HepG2 (cell line): ENCODE results near the gene YBX2. TPM values are rescaled to one million over a fixed set of nuclear protein-coding genes. Genes with fewer than 3 reads are reported as not detected.

ENCODE experiments used
- AKAP8 ChIP-seq: sonication (generic); formaldehyde crosslinking; IDR thresholded peaks from 2 replicates; pipeline ENCODE4 v1.5.1; 2020; ENCODE audit warnings: mild to moderate bottlenecking, missing genetic modification reagents
- ARNTL ChIP-seq: sonication (generic); formaldehyde crosslinking; IDR thresholded peaks from 2 replicates; pipeline ENCODE4 v1.4.0; 2020; ENCODE audit warnings: mild to moderate bottlenecking, missing genetic modification reagents
- CHD4 ChIP-seq: fragments of 200-600 bp; sonication (generic); IDR thresholded peaks from 2 replicates; pipeline ENCODE4 v1.7.0; 2017; ENCODE audit warnings: mild to moderate bottlenecking, low read length, borderline replicate concordance
- KMT2B ChIP-seq: IDR thresholded peaks from 2 replicates; pipeline ENCODE4 v1.6.1; 2016; ENCODE audit warnings: missing genetic modification reagents, missing compliant biosample characterization
- MXD4 ChIP-seq: IDR thresholded peaks from 2 replicates; pipeline ENCODE4 v1.6.1; 2016; ENCODE audit warnings: mild to moderate bottlenecking, missing biosample characterization, missing genetic modification reagents
- MYNN ChIP-seq: sonication (generic); formaldehyde crosslinking; IDR thresholded peaks from 2 replicates; pipeline ENCODE4 v1.4.0; 2020; ENCODE audit warnings: mild to moderate bottlenecking, low read depth, missing genetic modification reagents
- PAF1 ChIP-seq: IDR thresholded peaks from 2 replicates; pipeline ENCODE4 v1.6.1; 2016; ENCODE audit warnings: missing genetic modification reagents, missing compliant biosample characterization
- RAD51 ChIP-seq: fragments of 450-650 bp; IDR thresholded peaks from 2 replicates; pipeline ENCODE4 v1.6.1; 2016; ENCODE audit warnings: borderline replicate concordance
- SOX6 ChIP-seq, 2 experiments: fragments of 450-650 bp in 1 of 2; sonication (generic) in 1 of 2; formaldehyde crosslinking in 1 of 2; IDR thresholded peaks; 2 replicates each; pipeline versions ENCODE4 v1.4.0 to v1.6.1; 2017 to 2020; ENCODE audit warnings: antibody characterized with exemption in 1 of 2, mild to moderate bottlenecking in 1 of 2, missing genetic modification reagents in 1 of 2
- TEAD2 ChIP-seq: sonication (generic); formaldehyde crosslinking; IDR thresholded peaks from 2 replicates; pipeline ENCODE4 v1.9.0; 2021; ENCODE audit warnings: missing genetic modification reagents
- ZFAT ChIP-seq: sonication (generic); formaldehyde crosslinking; conservative IDR thresholded peaks from 2 replicates; pipeline ENCODE4 v1.8.1; 2023; ENCODE audit warnings: missing genetic modification reagents, inconsistent platforms
- ZFP1 ChIP-seq: IDR thresholded peaks from 2 replicates; pipeline ENCODE4 v1.6.1; 2016
- ZNF792 ChIP-seq: IDR thresholded peaks from 2 replicates; pipeline ENCODE4 v1.6.1; 2016
- ZNF883 ChIP-seq: sonication (generic); formaldehyde crosslinking; IDR thresholded peaks from 2 replicates; pipeline ENCODE4 v1.5.1; 2020; ENCODE audit warnings: mild to moderate bottlenecking, missing genetic modification reagents; ENCODE audit errors: not compliant biosample characterization
- polyA plus RNA-seq, 8 experiments: library from polyadenylated mRNA; depleted of rRNA in 3 of 8; stranded (reverse) in 7 of 8; unstranded in 1 of 8; fragments of >200 nt; fragmentation: Illumina TruSeq in 4 of 8; extraction: Trizol in 4 of 8; gene quantifications; 2 replicates each; pipeline versions ENCODE4 v1.2.1 to v1.2.3, GENCODE V29; 2011 to 2016; ENCODE audit warnings: low read depth in 4 of 8, missing spikeins in 1 of 8, mixed read lengths in 1 of 8; ENCODE audit not compliant: insufficient read depth in 1 of 8
- total RNA-seq, 5 experiments: library from RNA; depleted of rRNA; stranded (reverse); fragments of >200 nt; fragmentation: Illumina TruSeq; extraction: Trizol; gene quantifications; 2 replicates each; pipeline ENCODE4 v1.2.3, GENCODE V29; 2016; ENCODE audit warnings: low read depth in 1 of 5
- TF ChIP-seq, protein P1 (sequence below), 2 experiments: fragments of 450-650 bp in 1 of 2; sonication (generic) in 1 of 2; formaldehyde crosslinking in 1 of 2; IDR thresholded peaks; 2 replicates each; pipeline versions ENCODE4 v1.6.1 to v1.8.0; 2016 to 2022; ENCODE audit warnings: antibody characterized with exemption in 1 of 2, mild to moderate bottlenecking in 1 of 2, missing genetic modification reagents in 1 of 2
- TF ChIP-seq, protein P2 (sequence below): sonication (generic); formaldehyde crosslinking; IDR thresholded peaks from 2 replicates; pipeline ENCODE4 v1.5.1; 2020; ENCODE audit warnings: mild to moderate bottlenecking, moderate library complexity, missing genetic modification reagents
- TF ChIP-seq, protein P3 (sequence below): IDR thresholded peaks from 2 replicates; pipeline ENCODE4 v1.6.1; 2016; ENCODE audit warnings: missing compliant biosample characterization, missing genetic modification reagents, borderline replicate concordance

The YBX2 gene
- total and polyA plus RNA-seq, 2 of the 13 experiments (the other 11 are each of a cell fraction or from before 2014, with no cell fraction given) = 0.12 to 0.22 TPM

DNA sequence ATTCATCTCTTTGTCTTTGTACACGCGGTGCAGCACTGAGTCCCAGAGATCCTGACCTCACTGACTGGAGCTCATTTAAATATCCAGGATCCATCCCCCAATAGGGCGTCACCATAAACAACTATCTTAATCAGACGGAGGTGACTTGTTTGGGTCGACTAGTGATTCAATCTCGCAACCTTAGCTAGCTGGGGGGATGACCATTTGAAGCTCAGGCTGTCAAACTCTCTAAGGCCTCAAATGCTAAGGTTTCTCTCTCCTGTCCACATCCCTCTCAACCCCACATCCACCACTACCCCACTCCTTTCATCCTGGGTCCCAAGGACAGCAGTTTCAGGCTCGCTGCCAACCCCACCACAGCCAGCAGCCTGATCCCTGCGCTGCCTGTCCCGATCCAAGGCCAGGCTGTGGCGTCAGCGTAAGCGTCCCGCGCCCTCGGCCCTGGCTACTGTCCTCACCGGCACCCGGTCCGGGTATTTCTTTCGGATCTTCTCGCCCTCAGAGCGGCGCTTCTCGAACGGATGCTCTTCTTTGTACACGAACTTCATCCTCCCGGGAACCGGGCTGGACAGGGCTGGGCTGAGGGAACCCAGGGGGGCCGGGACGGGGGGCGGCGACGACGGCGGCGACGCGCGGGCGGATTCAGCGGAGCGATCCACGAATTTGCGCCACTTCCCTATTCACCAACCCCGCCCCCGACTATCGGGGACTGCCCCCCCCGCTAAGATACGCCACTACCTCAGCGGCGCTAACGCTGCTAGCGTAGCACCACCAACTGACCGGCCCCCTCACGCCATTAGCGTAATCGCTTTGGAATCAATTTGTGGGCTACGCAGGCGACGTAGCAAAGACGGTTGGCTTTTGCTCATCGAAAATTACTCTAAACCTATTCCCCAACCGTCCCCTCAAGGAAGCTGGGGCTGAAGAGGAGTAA is 52.4 kb downstream of the YBX2 start, which contains the start of gene GABARAP (continued):
- TF ChIP-seq, protein P1, sequence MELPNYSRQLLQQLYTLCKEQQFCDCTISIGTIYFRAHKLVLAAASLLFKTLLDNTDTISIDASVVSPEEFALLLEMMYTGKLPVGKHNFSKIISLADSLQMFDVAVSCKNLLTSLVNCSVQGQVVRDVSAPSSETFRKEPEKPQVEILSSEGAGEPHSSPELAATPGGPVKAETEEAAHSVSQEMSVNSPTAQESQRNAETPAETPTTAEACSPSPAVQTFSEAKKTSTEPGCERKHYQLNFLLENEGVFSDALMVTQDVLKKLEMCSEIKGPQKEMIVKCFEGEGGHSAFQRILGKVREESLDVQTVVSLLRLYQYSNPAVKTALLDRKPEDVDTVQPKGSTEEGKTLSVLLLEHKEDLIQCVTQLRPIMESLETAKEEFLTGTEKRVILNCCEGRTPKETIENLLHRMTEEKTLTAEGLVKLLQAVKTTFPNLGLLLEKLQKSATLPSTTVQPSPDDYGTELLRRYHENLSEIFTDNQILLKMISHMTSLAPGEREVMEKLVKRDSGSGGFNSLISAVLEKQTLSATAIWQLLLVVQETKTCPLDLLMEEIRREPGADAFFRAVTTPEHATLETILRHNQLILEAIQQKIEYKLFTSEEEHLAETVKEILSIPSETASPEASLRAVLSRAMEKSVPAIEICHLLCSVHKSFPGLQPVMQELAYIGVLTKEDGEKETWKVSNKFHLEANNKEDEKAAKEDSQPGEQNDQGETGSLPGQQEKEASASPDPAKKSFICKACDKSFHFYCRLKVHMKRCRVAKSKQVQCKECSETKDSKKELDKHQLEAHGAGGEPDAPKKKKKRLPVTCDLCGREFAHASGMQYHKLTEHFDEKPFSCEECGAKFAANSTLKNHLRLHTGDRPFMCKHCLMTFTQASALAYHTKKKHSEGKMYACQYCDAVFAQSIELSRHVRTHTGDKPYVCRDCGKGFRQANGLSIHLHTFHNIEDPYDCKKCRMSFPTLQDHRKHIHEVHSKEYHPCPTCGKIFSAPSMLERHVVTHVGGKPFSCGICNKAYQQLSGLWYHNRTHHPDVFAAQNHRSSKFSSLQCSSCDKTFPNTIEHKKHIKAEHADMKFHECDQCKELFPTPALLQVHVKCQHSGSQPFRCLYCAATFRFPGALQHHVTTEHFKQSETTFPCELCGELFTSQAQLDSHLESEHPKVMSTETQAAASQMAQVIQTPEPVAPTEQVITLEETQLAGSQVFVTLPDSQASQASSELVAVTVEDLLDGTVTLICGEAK (IDR thresholded peaks at IDR 0.05) = no peak
- TF ChIP-seq, protein P1 (CRISPR knock-in tag; IDR thresholded peaks at IDR 0.05) = peak; percentile 56; the same call in 1 of the 2 replicates
- no peak; the same call in 1 of the 2 replicates for TF ChIP-seq MXD4
- TF ChIP-seq AKAP8 (CRISPR knock-in tag) = no peak
- TF ChIP-seq CHD4 = no peak
- TF ChIP-seq KMT2B = 0 out of 2 replicates have a peak, but pooled peaks have one; percentile 38
- no peak for TF ChIP-seq PAF1 (CRISPR knock-in tag)
- no peak for TF ChIP-seq ZNF883 (CRISPR knock-in tag)
- TF ChIP-seq MYNN (CRISPR knock-in tag) = no peak
- TF ChIP-seq RAD51 = no peak
- TF ChIP-seq ZNF792 = no peak
- no peak for TF ChIP-seq SOX6 (IDR thresholded peaks at IDR 0.05)
- TF ChIP-seq SOX6 (CRISPR knock-in tag; IDR thresholded peaks at IDR 0.05) = 0 out of 2 replicates have a peak, but pooled peaks have one; percentile 39
- no peak for TF ChIP-seq ARNTL (CRISPR knock-in tag)
- TF ChIP-seq, protein P2, sequence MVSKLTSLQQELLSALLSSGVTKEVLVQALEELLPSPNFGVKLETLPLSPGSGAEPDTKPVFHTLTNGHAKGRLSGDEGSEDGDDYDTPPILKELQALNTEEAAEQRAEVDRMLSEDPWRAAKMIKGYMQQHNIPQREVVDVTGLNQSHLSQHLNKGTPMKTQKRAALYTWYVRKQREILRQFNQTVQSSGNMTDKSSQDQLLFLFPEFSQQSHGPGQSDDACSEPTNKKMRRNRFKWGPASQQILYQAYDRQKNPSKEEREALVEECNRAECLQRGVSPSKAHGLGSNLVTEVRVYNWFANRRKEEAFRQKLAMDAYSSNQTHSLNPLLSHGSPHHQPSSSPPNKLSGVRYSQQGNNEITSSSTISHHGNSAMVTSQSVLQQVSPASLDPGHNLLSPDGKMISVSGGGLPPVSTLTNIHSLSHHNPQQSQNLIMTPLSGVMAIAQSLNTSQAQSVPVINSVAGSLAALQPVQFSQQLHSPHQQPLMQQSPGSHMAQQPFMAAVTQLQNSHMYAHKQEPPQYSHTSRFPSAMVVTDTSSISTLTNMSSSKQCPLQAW (CRISPR knock-in tag) = peak; percentile 61; the same call in 1 of the 2 replicates
- TF ChIP-seq ZFP1 (CRISPR knock-in tag) = no peak
- no peak for TF ChIP-seq ZFAT
- TF ChIP-seq, protein P3, sequence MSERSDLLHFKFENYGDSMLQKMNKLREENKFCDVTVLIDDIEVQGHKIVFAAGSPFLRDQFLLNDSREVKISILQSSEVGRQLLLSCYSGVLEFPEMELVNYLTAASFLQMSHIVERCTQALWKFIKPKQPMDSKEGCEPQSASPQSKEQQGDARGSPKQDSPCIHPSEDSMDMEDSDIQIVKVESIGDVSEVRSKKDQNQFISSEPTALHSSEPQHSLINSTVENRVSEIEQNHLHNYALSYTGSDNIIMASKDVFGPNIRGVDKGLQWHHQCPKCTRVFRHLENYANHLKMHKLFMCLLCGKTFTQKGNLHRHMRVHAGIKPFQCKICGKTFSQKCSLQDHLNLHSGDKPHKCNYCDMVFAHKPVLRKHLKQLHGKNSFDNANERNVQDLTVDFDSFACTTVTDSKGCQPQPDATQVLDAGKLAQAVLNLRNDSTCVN (CRISPR knock-in tag) = no peak; the same call in 1 of the 2 replicates
- TF ChIP-seq TEAD2 (CRISPR knock-in tag) = no peak
